Smooth muscle cell (in vitro differentiated cells): ENCODE results near the gene GABPA. TPM values are rescaled to one million over a fixed set of nuclear protein-coding genes. Genes with fewer than 3 reads are reported as not detected.

Experiments
- DNase-seq: peaks from one replicate; lab custom pipeline; 2025; ENCODE audit not compliant: unreplicated experiment; lab: John Stamatoyannopoulos, UW
- H2AFZ ChIP-seq: fragments of 200-600 bp; sonication (generic); 2 replicates; pipeline ENCODE4 v1.6.0; 2016; ENCODE audit warnings: antibody characterized with exemption, low read depth, mild to moderate bottlenecking
- H3F3A ChIP-seq: fragments of 200-600 bp; sonication (generic); 2 replicates; pipeline ENCODE4 v1.6.0; 2017; ENCODE audit warnings: antibody characterized with exemption, low read depth
- H3K27ac ChIP-seq: fragments of 200-600 bp; sonication (generic); 2 replicates; pipeline ENCODE4 v1.5.1; 2016; ENCODE audit warnings: low read depth, mild to moderate bottlenecking
- H3K27me3 ChIP-seq: fragments of 200-600 bp; sonication (generic); 2 replicates; pipeline ENCODE4 v1.6.1; 2016; ENCODE audit warnings: low read depth, mild to moderate bottlenecking
- H3K36me3 ChIP-seq: fragments of 200-600 bp; sonication (generic); 2 replicates; pipeline ENCODE4 v1.5.1; 2016; ENCODE audit warnings: low read depth
- H3K4me1 ChIP-seq: fragments of 200-600 bp; sonication (generic); 2 replicates; pipeline ENCODE4 v1.5.1; 2016; ENCODE audit warnings: low read depth
- H3K4me2 ChIP-seq: fragments of 200-600 bp; sonication (generic); 2 replicates; pipeline ENCODE4 v1.6.0; 2016; ENCODE audit warnings: mild to moderate bottlenecking
- H3K4me3 ChIP-seq: fragments of 200-600 bp; sonication (generic); 2 replicates; pipeline ENCODE4 v1.5.1; 2016; ENCODE audit warnings: mild to moderate bottlenecking
- H3K79me2 ChIP-seq: fragments of 200-600 bp; sonication (generic); 2 replicates; pipeline ENCODE4 v1.6.0; 2016; ENCODE audit warnings: low read depth, mild to moderate bottlenecking
- H3K9ac ChIP-seq: fragments of 200-600 bp; sonication (generic); 2 replicates; pipeline ENCODE4 v1.6.0; 2016; ENCODE audit warnings: low read depth
- H3K9me3 ChIP-seq: fragments of 200-600 bp; sonication (generic); replicated peaks from 2 replicates; pipeline ENCODE4 v1.5.1; 2016; ENCODE audit warnings: low read depth
- H4K20me1 ChIP-seq: fragments of 200-600 bp; sonication (generic); 2 replicates; pipeline ENCODE4 v1.6.0; 2016; ENCODE audit warnings: low read depth
- CTCF ChIP-seq: fragments of 200-600 bp; sonication (generic); IDR thresholded peaks from 2 replicates; pipeline ENCODE4 v1.5.1; 2017; ENCODE audit warnings: borderline replicate concordance, mild to moderate bottlenecking, antibody characterized with exemption; ENCODE audit not compliant: insufficient read depth, poor library complexity, severe bottlenecking
- WGBS: methylation state at CpG from one replicate; pipeline ENCODE4 v1.1.7; 2016; ENCODE audit warnings: low lambda C conversion rate; 5-methylcytosine and 5-hydroxymethylcytosine counted together
- polyA plus RNA-seq: library from polyadenylated mRNA; unstranded; fragments of >200 nt; fragmentation: Nextera tagmentation; extraction: Ambion mirVana; gene quantifications from 2 replicates; pipeline ENCODE4 v1.2.1, GENCODE V29; 2016
- total RNA-seq: library from RNA; depleted of rRNA; stranded (reverse); fragments of >200 nt; gene quantifications from 2 replicates; pipeline ENCODE4 v1.2.3, GENCODE V29; 2014

GABPA gene
- total and polyA plus RNA-seq, 2 experiments from 2014 or later: 11.4 to 35.1 TPM

- DNase-seq: no peak
- H3K4me2 ChIP-seq: no peak overlapping the region
- 93% methylated on average over 5 of the region's 5 CpGs for WGBS
Measured at GRCh38 chr21:25717491-25718147, 17.2 kb upstream of the GABPA start.

GRCh38 chr21:25721987-25722386 lies 12.8 kb upstream of the GABPA start:
- no peaks in the 10 kb centered on the region for H3K4me1 ChIP-seq
- H3K79me2 ChIP-seq: no peaks in the 10 kb centered on the region
- peaks cover 18% of the 10 kb centered on the region for H4K20me1 ChIP-seq
- no peaks in the 10 kb centered on the region for H3F3A ChIP-seq
- no peak overlapping the region for H3K4me3 ChIP-seq
- H3K4me2 ChIP-seq: no peak overlapping the region
- no peak for DNase-seq
- no peak overlapping the region for H3K27ac ChIP-seq
- peaks cover 26% of the 10 kb centered on the region for H3K36me3 ChIP-seq
- H3K9ac ChIP-seq: no peak overlapping the region
- 92% methylated on average over 3 of the region's 3 CpGs for WGBS
- no peaks in the 10 kb centered on the region for H3K27me3 ChIP-seq
- TF ChIP-seq CTCF: no peak
- H2AFZ ChIP-seq: no peak overlapping the region
- no peaks in the 10 kb centered on the region for H3K9me3 ChIP-seq

More at GRCh38 chr21:25717491-25718147, 17.2 kb upstream of the GABPA start:
- Histone ChIP-seq H3F3A (no peaks in the 10 kb centered on the region), H3K27me3 (no peaks in the 10 kb centered on the region), H3K36me3 (no peaks in the 10 kb centered on the region), H3K27ac (no peak overlapping the region), H3K79me2 (no peaks in the 10 kb centered on the region), H3K4me1 (no peaks in the 10 kb centered on the region), H2AFZ (no peak overlapping the region), H3K9me3 (no peaks in the 10 kb centered on the region), H3K4me3 (no peak overlapping the region), H3K9ac (no peak overlapping the region), H4K20me1 (peaks cover 5% of the 10 kb centered on the region)
- TF ChIP-seq CTCF: no peak

GRCh38 chr21:25722631-25723030 lies 12.1 kb upstream of the GABPA start:
- H3K4me1 ChIP-seq: no peaks in the 10 kb centered on the region
- H3K9ac ChIP-seq: no peak overlapping the region
- no peak for DNase-seq
- 93% methylated on average over 3 of the region's 3 CpGs for WGBS
- H3K4me2 ChIP-seq: no peak overlapping the region
- no peaks in the 10 kb centered on the region for H3K79me2 ChIP-seq
- no peak overlapping the region for H3K27ac ChIP-seq
- H4K20me1 ChIP-seq: peaks cover 18% of the 10 kb centered on the region
- H3K27me3 ChIP-seq: no peaks in the 10 kb centered on the region
- H3F3A ChIP-seq: no peaks in the 10 kb centered on the region
- H2AFZ ChIP-seq: no peak overlapping the region
- H3K36me3 ChIP-seq: peaks cover 26% of the 10 kb centered on the region
- H3K4me3 ChIP-seq: no peak overlapping the region
- TF ChIP-seq CTCF: no peak
- no peaks in the 10 kb centered on the region for H3K9me3 ChIP-seq

GRCh38 chr21:25732091-25732760 lies 2.5 kb upstream of the GABPA start:
- WGBS: 96% methylated on average over 6 of the region's 6 CpGs
- Histone ChIP-seq H4K20me1 (peaks cover 22% of the 10 kb centered on the region), H3F3A (peaks cover 15% of the 10 kb centered on the region), H3K9me3 (no peaks in the 10 kb centered on the region), H3K79me2 (peaks cover 66% of the 10 kb centered on the region), H3K4me2 (no peak overlapping the region), H3K4me3 (no peak overlapping the region), H3K4me1 (peaks cover 16% of the 10 kb centered on the region), H3K27ac (peak overlapping the region; percentile 14), H3K27me3 (no peaks in the 10 kb centered on the region), H3K9ac (no peak overlapping the region), H2AFZ (no peak overlapping the region), H3K36me3 (peaks cover 15% of the 10 kb centered on the region)
- DNase-seq: no peak
- TF ChIP-seq CTCF: no peak
